ENCODE results near the gene ZNF808. TPM values are rescaled to one million over a fixed set of nuclear protein-coding genes. Genes with fewer than 3 reads are reported as not detected.
"Not testable (repeated sequence)": the region's sequence is repeated elsewhere in the genome, so short reads cannot be mapped to it uniquely, and the experiment has no call there.

Gene ZNF808
- polyA plus RNA-seq, 1 experiment, result 7.7 TPM

- no peak for TF ChIP-seq CTCF (IDR thresholded peaks at IDR 0.05; ENCODE audit: low read depth, low read length)
- Histone ChIP-seq H3K27ac (ENCODE audit: low read depth, low read length) (no peak overlapping the region), H3K27me3 (ENCODE audit: control insufficient read depth, insufficient read depth, low read length) (no peaks in the 10 kb centered on the region), H3K9me3 (ENCODE audit: control insufficient read depth, insufficient read depth, low read length) (peaks cover 58% of the 10 kb centered on the region), H3K4me3 (ENCODE audit: low read depth, low read length) (no peak overlapping the region)
- ChIA-PET CTCF (no interaction called here), POLR2A (no interaction called here)
- no peak for DNase-seq (ENCODE audit: low read depth, low spot score)
Measured at GRCh38 chr19:52566121-52566520, 38.7 kb downstream of the ZNF808 start.

DNA sequence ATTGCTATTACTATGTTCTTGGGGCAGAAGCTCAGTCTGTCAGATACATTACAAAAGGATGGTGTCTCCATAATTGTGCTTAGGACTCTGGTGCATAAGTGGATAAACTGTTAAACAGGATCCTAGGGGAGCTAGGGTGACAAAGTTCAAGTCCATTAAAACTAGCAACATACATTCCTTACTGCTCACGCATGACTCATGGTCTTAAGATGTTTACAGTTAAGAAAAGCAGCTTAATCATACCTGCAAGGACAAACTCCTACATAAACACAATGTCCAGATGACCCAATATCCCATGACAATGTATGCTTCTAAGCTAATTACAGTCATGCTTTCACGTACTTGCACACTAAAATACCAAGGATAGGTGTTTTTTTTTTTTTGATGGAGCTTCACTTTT, 39.1 kb downstream of the ZNF808 start:
- DNase-seq (ENCODE audit: low read depth, low spot score), result peak; percentile 4
- CTCF ChIA-PET, result no interaction called here

GRCh38 chr19:52567921-52568320, 40.5 kb downstream of the ZNF808 start:
- H3K27me3 ChIP-seq (ENCODE audit: control insufficient read depth, insufficient read depth, low read length), result no peaks in the 10 kb centered on the region
- POLR2A ChIA-PET, result no interaction called here
- no peak for DNase-seq (ENCODE audit: low read depth, low spot score)
- no peak for TF ChIP-seq CTCF (IDR thresholded peaks at IDR 0.05; ENCODE audit: low read depth, low read length)
- no peak overlapping the region for H3K27ac ChIP-seq (ENCODE audit: low read depth, low read length)
- no peak overlapping the region for H3K4me3 ChIP-seq (ENCODE audit: low read depth, low read length)
- peaks cover 43% of the 10 kb centered on the region for H3K9me3 ChIP-seq (ENCODE audit: control insufficient read depth, insufficient read depth, low read length)
- CTCF ChIA-PET, result interaction anchor here (0.6 kb wide), 1 partner anchor 105 kb away, joined by 3 read pairs; no protein-coding TSS in a partner anchor

More for the DNA sequence above, 39.1 kb downstream of the ZNF808 start:
- H3K27me3 ChIP-seq (ENCODE audit: control insufficient read depth, insufficient read depth, low read length), result no peaks in the 10 kb centered on the region
- H3K27ac ChIP-seq (ENCODE audit: low read depth, low read length), result no peak overlapping the region
- peaks cover 53% of the 10 kb centered on the region for H3K9me3 ChIP-seq (ENCODE audit: control insufficient read depth, insufficient read depth, low read length)
- no peak overlapping the region for H3K4me3 ChIP-seq (ENCODE audit: low read depth, low read length)
- TF ChIP-seq CTCF (IDR thresholded peaks at IDR 0.05; ENCODE audit: low read depth, low read length), result no peak
- POLR2A ChIA-PET, result no interaction called here

GRCh38 chr19:52569638-52569999, 42.2 kb downstream of the ZNF808 start:
- Histone ChIP-seq H3K4me3 (ENCODE audit: low read depth, low read length) (peak overlapping the region; percentile 98), H3K27ac (ENCODE audit: low read depth, low read length) (peak overlapping the region; percentile 65), H3K9me3 (ENCODE audit: control insufficient read depth, insufficient read depth, low read length) (peaks cover 34% of the 10 kb centered on the region)
- POLR2A ChIA-PET; H3K27me3 ChIP-seq (ENCODE audit: control insufficient read depth, insufficient read depth, low read length); DNase-seq (ENCODE audit: low read depth, low spot score); CTCF ChIA-PET: not testable (repeated sequence)

DNA sequence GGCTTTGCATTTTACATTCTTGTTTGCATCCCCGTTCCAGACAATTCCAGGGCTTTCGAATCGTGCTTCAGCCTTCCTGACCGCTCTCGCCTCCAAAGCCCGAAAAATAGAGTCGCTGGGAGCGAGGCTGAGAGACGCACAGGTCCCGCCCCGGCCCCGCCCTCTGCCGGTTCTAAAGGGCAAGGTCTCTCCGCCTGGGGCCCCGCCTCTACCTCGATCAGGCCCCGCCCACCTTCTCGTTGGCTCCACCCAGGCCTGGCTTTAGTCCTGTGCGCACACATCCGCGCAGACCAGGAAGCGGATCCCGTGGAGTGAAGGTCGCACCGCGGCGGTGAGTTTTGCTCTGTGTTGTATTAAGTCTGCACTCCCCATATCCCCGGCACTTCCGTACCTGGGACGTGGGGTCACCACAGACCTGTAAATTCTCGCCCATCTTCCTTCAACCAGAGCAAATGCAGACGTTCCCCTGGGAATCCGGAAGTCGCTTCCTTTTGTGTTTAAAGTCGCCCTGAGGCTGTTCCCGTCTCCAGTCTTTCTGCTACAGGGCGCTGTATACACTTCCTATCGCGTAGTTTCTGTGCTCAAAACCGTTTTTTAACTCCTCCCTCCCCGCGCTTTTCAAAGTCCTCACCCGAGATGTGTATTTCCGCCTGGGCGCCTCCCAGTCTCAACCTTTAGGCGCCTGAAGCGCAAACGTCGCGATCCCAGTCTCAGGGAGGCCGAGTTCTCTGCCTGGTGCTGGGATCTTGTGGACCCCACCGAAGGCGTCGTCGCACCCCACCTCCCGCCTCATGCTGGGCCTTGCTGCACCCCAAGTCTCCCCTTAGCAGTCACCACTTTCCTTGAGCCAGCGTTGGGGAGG, 42.8 kb downstream of the ZNF808 start, which contains the start of gene ZNF701:
ZNF701 (plus strand) TSS at position 288 of the 862 bp plus-strand sequence. CDS start 3,861 bp downstream, outside the sequence.
- H3K27ac ChIP-seq (ENCODE audit: low read depth, low read length), result peak within 1 kb of the TSS; percentile 91
- H3K27me3 ChIP-seq (ENCODE audit: control insufficient read depth, insufficient read depth, low read length), result no peaks in the 10 kb centered on the region
- POLR2A ChIA-PET, result no interaction called here
- peaks cover 29% of the 10 kb centered on the region for H3K9me3 ChIP-seq (ENCODE audit: control insufficient read depth, insufficient read depth, low read length)
- peak; percentile 76 for DNase-seq (ENCODE audit: low read depth, low spot score)
- CTCF ChIA-PET, result no interaction called here
- H3K4me3 ChIP-seq (ENCODE audit: low read depth, low read length), result peak within 1 kb of the TSS; percentile 98
- TF ChIP-seq CTCF (IDR thresholded peaks at IDR 0.05; ENCODE audit: low read depth, low read length), result peak; percentile 35; the same call in 1 of the 2 replicates
